HCT116 (cell line): ENCODE measurements around the gene ACTA2. TPM values are rescaled to one million over a fixed set of nuclear protein-coding genes. Genes with fewer than 3 reads are reported as not detected.

Source experiments
- ATAC-seq: fragments of 200-7000 bp; cut with Tn5 transposase; 2 replicates; pipeline ENCODE4 v1.9.1; 2020; ENCODE audit warnings: mild to moderate bottlenecking, moderate library complexity
- BruUV-seq: library from RNA; stranded (reverse); fragments of 400-500 nt; replicated peaks from 2 replicates; lab custom pipeline; 2021; lab: Mats Ljungman, UMichigan
- CTCF ChIA-PET: fragments of 300-600 bp; sonication (Branson Sonifier 250); formaldehyde crosslinking; loops from one replicate; lab custom pipeline; 2021; ENCODE audit warnings: antibody characterized with exemption; lab: Charles Lee
- POLR2A ChIA-PET: fragments of 300-600, 350-600 bp; sonication (Branson Sonifier 250); formaldehyde crosslinking; loops from one replicate; lab custom pipeline; 2021; ENCODE audit warnings: antibody characterized with exemption; lab: Charles Lee
- RAD21 ChIA-PET, 2 experiments: fragments of 300-600 bp; sonication (Branson Sonifier 250); formaldehyde crosslinking; loops; one replicate each; lab custom pipeline; 2023; ENCODE audit warnings: low total read pairs in 2 of 2; ENCODE audit not compliant: uncharacterized antibody in 2 of 2, unreplicated experiment in 2 of 2, low non-redundant PET in 1 of 2; lab: Charles Lee
- DNase-seq: peaks from one replicate; pipeline ENCODE4 v3.0.0-alpha.2; 2010; ENCODE audit warnings: low read depth, low spot score
- H2AFZ ChIP-seq: fragments of 200-600 bp; shearing (Covaris generic), sonication (generic); 2 replicates; pipeline ENCODE4 v1.6.1; 2017; ENCODE audit warnings: low read depth, mixed run types, mixed read lengths, antibody characterized with exemption, low read length; ENCODE audit not compliant: poor library complexity, severe bottlenecking
- H3K27ac ChIP-seq: 2 replicates; pipeline ENCODE4 v1.5.1; 2012; ENCODE audit warnings: low read depth, low read length
- H3K27me3 ChIP-seq: fragments of 200-600 bp; sonication (generic); 2 replicates; pipeline ENCODE4 v1.6.1; 2016; ENCODE audit warnings: mixed run types, low read length, mixed read lengths; ENCODE audit not compliant: insufficient read depth
- H3K36me3 ChIP-seq, 2 experiments: fragments of 200-500 bp in 1 of 2; fragments of 200-600 bp in 1 of 2; sonication (Bioruptor generic) in 1 of 2; sonication (generic) in 1 of 2; 2 replicates each; pipeline versions ENCODE4 v1.5.1 to v1.6.1; 2014 to 2016; ENCODE audit warnings: low read length in 2 of 2, inconsistent platforms in 1 of 2, mixed read lengths in 1 of 2, mixed run types in 1 of 2; ENCODE audit not compliant: insufficient read depth in 2 of 2, control insufficient read depth in 1 of 2
- H3K4me1 ChIP-seq, 2 experiments: fragments of 200-600 bp in 1 of 2; sonication (generic) in 1 of 2; 2 replicates each; pipeline versions ENCODE4 v1.5.1 to v1.6.1; 2012 to 2017; ENCODE audit warnings: low read length in 2 of 2, inconsistent platforms in 1 of 2, mild to moderate bottlenecking in 1 of 2, mixed read lengths in 1 of 2, mixed run types in 1 of 2, moderate library complexity in 1 of 2; ENCODE audit not compliant: insufficient read depth in 2 of 2, control insufficient read depth in 1 of 2
- H3K4me2 ChIP-seq: fragments of 200-600 bp; sonication (generic); 2 replicates; pipeline ENCODE4 v1.6.1; 2017; ENCODE audit warnings: mixed run types, low read length, mixed read lengths
- H3K4me3 ChIP-seq, 2 experiments: fragments of 200-600 bp in 1 of 2; sonication (generic) in 1 of 2; replicated peaks in 1 of 2; 2 replicates each; pipeline ENCODE4 v1.5.1; 2011 to 2016; ENCODE audit warnings: low read length in 2 of 2, control low read depth in 1 of 2, low read depth in 1 of 2, mild to moderate bottlenecking in 1 of 2, mixed read lengths in 1 of 2, mixed run types in 1 of 2
- H3K79me2 ChIP-seq: fragments of 200-600 bp; sonication (generic); 2 replicates; pipeline ENCODE4 v1.6.1; 2017; ENCODE audit warnings: mild to moderate bottlenecking, mixed run types, low read length, moderate library complexity, mixed read lengths; ENCODE audit not compliant: insufficient read depth
- H3K9ac ChIP-seq: fragments of 200-600 bp; sonication (generic); 2 replicates; pipeline ENCODE4 v1.6.1; 2016; ENCODE audit warnings: low read length, mixed read lengths
- H3K9me2 ChIP-seq: fragments of 200-600 bp; sonication (generic), shearing (Covaris generic); 2 replicates; pipeline ENCODE4 v1.6.1; 2017; ENCODE audit warnings: mixed run types, mild to moderate bottlenecking, moderate library complexity; ENCODE audit not compliant: insufficient read depth
- H3K9me3 ChIP-seq, 2 experiments: fragments of 200-500 bp in 1 of 2; fragments of 200-600 bp in 1 of 2; sonication (Bioruptor generic) in 1 of 2; sonication (generic) in 1 of 2; 2 replicates each; pipeline ENCODE4 v1.6.1; 2014 to 2017; ENCODE audit warnings: low read length in 2 of 2, mixed read lengths in 2 of 2, inconsistent platforms in 1 of 2, low read depth in 1 of 2, mild to moderate bottlenecking in 1 of 2, mixed run types in 1 of 2, moderate library complexity in 1 of 2; ENCODE audit not compliant: control insufficient read depth in 1 of 2, insufficient read depth in 1 of 2
- H4K20me1 ChIP-seq: fragments of 200-600 bp; sonication (generic), shearing (Covaris generic); 2 replicates; pipeline ENCODE4 v1.6.1; 2017; ENCODE audit warnings: mixed run types, mild to moderate bottlenecking, moderate library complexity; ENCODE audit not compliant: insufficient read depth
- ATF3 ChIP-seq: IDR thresholded peaks from 2 replicates; pipeline ENCODE4 v1.6.1; 2012
- CBX3 ChIP-seq: IDR thresholded peaks from 2 replicates; pipeline ENCODE4 v1.6.1; 2012; ENCODE audit warnings: low read depth
- CEBPB ChIP-seq: IDR thresholded peaks from 2 replicates; pipeline ENCODE4 v1.6.1; 2012; ENCODE audit warnings: low read depth
- ELF1 ChIP-seq: IDR thresholded peaks from 2 replicates; pipeline ENCODE4 v1.6.1; 2012; ENCODE audit warnings: low read depth, borderline replicate concordance
- EZH2 ChIP-seq: fragments of 200-600 bp; sonication (generic); IDR thresholded peaks from 2 replicates; pipeline ENCODE4 v1.6.1; 2017; ENCODE audit warnings: antibody characterized with exemption, mixed run types
- FOSL1 ChIP-seq: IDR thresholded peaks from 2 replicates; pipeline ENCODE4 v1.6.1; 2012; ENCODE audit warnings: low read depth
- POLR2A ChIP-seq: IDR thresholded peaks from 2 replicates; pipeline ENCODE4 v1.7.0; 2011; ENCODE audit warnings: borderline replicate concordance; ENCODE audit not compliant: insufficient read depth, insufficient read length; ENCODE audit errors: extremely low read depth
- REST ChIP-seq: IDR thresholded peaks from 2 replicates; pipeline ENCODE4 v1.6.1; 2012; ENCODE audit warnings: low read depth
- SP1 ChIP-seq: IDR thresholded peaks from 2 replicates; pipeline ENCODE4 v1.6.1; 2012; ENCODE audit warnings: low read depth
- SRF ChIP-seq: IDR thresholded peaks from 2 replicates; pipeline ENCODE4 v1.6.1; 2012; ENCODE audit warnings: low read depth
- YY1 ChIP-seq: IDR thresholded peaks from 2 replicates; pipeline ENCODE4 v1.6.1; 2011; ENCODE audit warnings: low read length, low read depth, moderate library complexity, mild to moderate bottlenecking; ENCODE audit not compliant: insufficient replicate concordance; ENCODE audit errors: extremely low read depth
- ZFX ChIP-seq: fragments of 450-650 bp; IDR thresholded peaks from 2 replicates; pipeline ENCODE4 v1.6.1; 2017
- ZNF274 ChIP-seq: fragments of 200-500 bp; sonication (Bioruptor generic); IDR thresholded peaks from 2 replicates; pipeline ENCODE4 v1.6.1; 2014; ENCODE audit warnings: mild to moderate bottlenecking, low read depth, low read length, inconsistent platforms
- intact Hi-C: fragments of 100-400 bp; cut with micrococcal nuclease; formaldehyde crosslinking; loops from 2 replicates; pipeline ENCODE4 v1.10.0; 2022
- total RNA-seq: library from RNA; stranded (reverse); gene quantifications from one replicate; pipeline ENCODE4 v1.2.1, GENCODE V29; 2021; ENCODE audit not compliant: unreplicated experiment

The ACTA2 gene
- total RNA-seq, 1 experiment from 2014 or later, result 9.4 TPM

- no peak for ATAC-seq
- H3K79me2 ChIP-seq, result no peaks in the 10 kb centered on the region
- H2AFZ ChIP-seq, result no peak overlapping the region
- H4K20me1 ChIP-seq, result no peaks in the 10 kb centered on the region
- no peak for DNase-seq
- H3K4me2 ChIP-seq, result no peak overlapping the region
- POLR2A ChIA-PET, result no interaction called here
- H3K9me2 ChIP-seq, result no peaks in the 10 kb centered on the region
- CTCF ChIA-PET, result interaction anchor here (1.0 to 1.1 kb wide), 2 partner anchors 16 kb away, joined by 3 to 4 read pairs; no protein-coding TSS in a partner anchor
- no peak overlapping the region for H3K9ac ChIP-seq
- no peaks in the 10 kb centered on the region for H3K27me3 ChIP-seq
- intact Hi-C loops, result no loop called here
- TF ChIP-seq POLR2A (no peak), SRF (no peak), EZH2 (no peak), CBX3 (no peak), ZNF274 (no peak), CEBPB (no peak), FOSL1 (no peak), YY1 (no peak), REST (no peak), ATF3 (no peak), SP1 (no peak), ZFX (no peak), ELF1 (no peak)
- TF ChIP-seq, all 23 proteins: peak for 0
- BruUV-seq, result no TSS peak
- RAD21 ChIA-PET, result no interaction called here
- no peaks in the 10 kb centered on the region for H3K36me3 ChIP-seq
- no peak overlapping the region for H3K4me3 ChIP-seq
- no peaks in the 10 kb centered on the region for H3K4me1 ChIP-seq
- no peaks in the 10 kb centered on the region for H3K9me3 ChIP-seq
- H3K27ac ChIP-seq, result no peak overlapping the region
Measured at GRCh38 chr10:88949051-88949450, 3.5 kb downstream of the ACTA2 start.
